Limb (tissue), 2 donors: Measurements from ENCODE around the gene ARHGAP24.
"Not testable (repeated sequence)": the region's sequence is repeated elsewhere in the genome, so short reads cannot be mapped to it uniquely, and the experiment has no call there.

Source experiments
- DNase-seq, 2 donors: peaks; one replicate each; pipeline ENCODE4 v3.0.0-alpha.2; 2016; ENCODE audit errors: extremely low spot score in 2 of 2

Gene ARHGAP24

DNA sequence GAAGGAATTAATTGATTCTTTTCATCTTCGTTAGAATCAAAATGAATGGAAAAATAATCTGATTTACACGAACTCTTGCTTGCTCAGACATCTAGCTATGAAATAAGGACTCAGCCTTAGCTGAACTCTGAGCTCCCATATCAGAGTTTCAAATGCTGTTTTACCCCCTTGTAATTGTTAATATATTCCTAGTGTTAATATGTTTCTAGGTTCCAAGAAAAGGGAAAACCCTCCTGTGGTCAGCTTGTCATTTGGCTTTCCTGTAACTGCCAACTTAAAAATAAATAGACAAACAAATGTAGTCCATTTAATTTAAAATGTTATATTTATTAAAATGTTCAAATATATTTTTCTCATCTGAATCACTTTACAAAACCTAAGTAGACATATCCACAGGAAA lies 432.1 kb downstream of the ARHGAP24 start:
- DNase-seq, result no peak

DNA sequence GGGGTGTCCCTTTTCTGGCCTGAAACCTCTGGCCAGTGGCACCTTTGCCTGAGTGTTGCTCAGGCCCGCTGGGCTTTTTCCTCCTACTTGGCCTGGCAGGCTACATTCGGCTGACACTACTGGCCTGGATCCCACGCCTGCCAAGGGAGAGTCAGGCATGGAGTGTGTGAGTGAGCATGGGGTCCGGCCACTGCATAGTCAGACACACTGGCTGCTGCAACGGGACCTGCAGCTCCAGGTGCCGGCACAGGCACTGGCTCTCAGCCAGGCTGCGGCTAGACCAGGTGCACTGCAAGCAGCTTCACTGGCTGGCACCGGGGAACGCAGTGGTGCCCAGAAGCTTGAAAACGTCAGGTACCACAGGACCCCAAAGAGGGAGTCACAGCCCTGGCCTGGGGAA lies 434.9 kb downstream of the ARHGAP24 start:
- DNase-seq, result no peak

DNA sequence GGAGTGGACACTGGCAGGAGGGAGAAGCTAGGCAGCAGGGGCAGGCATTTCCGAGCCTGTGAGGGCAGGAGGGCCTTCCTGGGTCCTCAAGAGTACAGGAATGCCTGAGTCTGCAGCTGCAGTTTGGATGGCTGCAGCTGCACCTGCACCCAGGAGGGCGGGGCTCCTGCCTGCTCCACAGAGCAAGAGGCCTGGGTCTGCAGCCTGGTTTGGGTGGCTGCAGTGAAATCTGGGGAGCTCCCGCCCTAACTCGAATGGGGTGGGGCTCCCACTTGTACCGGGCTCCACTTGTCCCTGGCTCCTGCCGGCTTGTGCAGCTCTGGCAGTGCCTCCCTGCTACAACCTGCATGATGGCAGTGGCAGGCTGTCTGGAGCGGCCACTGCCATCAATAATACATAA lies 436.0 kb downstream of the ARHGAP24 start:
- no peak for DNase-seq

DNA sequence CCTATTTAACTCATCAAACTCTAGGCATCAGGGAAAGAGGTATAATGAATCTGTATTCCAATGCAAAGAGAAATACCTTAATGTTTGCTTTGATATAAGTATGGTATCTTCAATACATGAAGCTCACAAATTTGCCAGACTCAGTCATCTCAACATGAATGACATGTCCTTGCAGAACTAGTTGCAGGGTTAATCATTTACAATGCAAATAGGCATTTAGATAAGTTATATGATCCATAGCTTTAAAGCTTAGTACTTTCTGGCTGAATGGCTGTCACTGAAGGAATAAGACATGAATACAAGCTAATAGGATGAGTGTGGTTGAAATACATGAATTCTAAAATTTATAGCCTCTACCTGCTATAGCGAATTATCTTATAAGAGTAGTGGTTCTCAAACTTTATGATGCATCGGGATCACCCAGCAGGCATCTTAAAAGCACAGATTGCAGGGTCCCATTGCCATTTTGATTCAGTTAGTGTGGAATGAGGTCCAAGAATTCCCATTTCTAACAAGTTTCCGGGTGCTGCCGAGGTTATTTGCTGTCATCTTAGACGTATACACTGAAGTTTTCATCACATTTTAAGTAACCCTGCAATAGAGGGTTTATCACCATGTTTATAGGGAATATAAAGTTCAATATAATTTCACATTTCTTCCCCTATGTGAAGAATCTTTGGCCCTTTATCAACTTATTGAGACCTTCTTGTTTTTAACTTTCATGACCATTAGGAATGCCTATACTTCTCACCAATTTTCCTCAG lies 439.2 kb downstream of the ARHGAP24 start:
- DNase-seq, result no peak

DNA sequence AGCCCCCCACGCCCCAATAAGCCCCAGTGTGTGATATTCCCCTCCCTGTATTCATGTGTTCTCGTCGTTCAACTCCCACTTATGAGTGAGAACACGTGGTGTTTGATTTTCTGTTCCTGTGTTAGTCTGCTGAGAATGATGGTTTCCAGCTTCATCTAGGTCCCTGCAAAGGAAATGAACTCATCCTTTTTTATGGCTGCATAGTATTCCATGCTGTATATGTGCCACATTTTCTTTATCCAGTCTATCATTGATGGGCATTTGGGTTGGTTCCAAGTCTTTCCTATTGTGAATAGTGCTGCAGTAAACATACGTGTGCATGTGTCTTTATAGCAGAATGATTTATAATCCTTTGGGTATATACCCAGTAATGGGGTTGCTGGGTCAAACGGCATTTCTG lies 440.6 kb downstream of the ARHGAP24 start:
- DNase-seq, result not testable (repeated sequence)

DNA sequence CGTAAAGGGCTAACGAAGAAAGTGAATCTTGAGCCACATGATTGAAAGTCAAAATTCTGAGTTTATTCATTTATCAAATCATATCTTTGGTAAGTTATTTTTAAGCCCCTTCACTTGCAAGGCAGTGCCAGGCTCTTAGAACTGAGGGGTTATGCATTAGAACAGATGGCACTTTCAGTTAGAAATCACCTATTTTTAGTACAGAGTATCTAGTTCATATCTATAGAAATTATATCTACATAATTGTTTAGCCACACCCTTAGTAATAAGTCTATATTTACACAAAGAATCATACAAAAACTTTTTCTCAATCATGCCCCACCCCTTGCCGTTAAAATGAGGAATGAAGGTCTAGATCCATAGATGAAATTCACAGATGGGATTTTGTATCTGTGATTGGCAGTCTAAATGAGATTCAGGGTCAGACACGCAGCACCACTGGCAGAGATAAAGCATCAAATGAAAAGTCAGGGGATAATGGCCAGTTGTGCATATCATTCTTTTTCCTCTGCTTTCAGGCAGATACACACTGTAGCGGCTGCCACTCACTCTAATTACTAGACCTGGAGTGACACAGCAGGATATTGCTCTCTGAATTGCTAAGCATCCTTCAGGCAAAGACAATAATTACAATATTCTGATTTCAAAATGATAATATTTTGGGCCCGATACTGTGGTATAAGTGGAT lies 444.4 kb downstream of the ARHGAP24 start:
- DNase-seq, result no peak

DNA sequence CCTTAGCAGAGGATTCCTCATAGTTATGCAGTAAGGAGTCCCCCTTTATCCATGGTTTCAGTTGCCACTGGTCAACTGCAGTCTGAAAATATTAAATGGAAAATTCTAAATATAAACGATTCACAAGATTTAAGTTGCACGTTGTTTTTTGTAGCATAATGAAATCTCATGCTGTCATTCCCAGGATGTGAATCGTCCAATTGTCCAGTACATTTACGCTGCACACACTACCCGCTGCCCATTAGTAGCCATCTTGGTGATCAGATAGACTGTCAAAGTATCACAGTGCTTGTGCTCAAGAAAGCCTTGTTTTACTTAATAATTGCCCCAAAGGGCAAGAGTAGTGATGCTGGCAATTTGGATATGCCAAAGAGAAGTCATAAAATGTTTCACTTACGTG lies 450.1 kb downstream of the ARHGAP24 start:
- DNase-seq, result no peak

DNA sequence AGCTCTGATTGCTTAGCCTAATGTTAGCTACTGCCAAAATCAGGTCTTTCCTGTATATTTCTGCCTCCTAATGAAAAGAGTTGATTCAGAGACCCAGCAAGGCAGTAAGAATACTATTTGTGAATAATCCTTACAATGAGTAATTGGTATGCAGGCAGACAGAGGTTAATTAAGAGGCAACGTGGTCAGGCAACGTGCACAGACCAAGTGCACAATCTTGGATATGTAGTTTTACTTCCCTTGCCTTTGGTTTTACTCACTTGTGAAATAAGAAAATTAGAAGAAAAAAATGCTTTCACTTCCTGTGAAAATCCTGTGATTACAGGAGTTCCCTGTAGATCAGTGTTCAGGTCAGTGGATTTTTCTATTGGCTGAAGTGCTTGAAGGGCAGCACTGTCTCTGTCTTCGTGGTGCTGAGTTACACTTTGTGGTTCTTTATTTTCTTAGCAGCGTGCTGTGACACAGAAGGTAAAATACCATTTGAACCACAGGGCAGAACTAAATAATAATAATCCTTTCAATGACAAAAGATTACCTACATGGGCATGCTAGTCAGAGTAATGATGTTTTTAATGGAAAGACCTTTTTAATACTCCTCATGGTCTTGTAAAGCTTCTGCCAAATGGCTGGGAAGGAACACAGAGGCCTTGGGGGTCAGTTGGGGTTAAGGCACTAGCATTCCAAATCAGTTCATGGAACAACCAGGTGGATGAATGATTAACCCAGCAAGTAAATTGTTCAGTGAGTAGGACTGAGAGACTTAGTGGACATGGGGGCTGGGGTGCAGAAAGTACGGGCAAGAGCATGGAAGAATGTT lies 454.0 kb downstream of the ARHGAP24 start:
- no peak for DNase-seq

DNA sequence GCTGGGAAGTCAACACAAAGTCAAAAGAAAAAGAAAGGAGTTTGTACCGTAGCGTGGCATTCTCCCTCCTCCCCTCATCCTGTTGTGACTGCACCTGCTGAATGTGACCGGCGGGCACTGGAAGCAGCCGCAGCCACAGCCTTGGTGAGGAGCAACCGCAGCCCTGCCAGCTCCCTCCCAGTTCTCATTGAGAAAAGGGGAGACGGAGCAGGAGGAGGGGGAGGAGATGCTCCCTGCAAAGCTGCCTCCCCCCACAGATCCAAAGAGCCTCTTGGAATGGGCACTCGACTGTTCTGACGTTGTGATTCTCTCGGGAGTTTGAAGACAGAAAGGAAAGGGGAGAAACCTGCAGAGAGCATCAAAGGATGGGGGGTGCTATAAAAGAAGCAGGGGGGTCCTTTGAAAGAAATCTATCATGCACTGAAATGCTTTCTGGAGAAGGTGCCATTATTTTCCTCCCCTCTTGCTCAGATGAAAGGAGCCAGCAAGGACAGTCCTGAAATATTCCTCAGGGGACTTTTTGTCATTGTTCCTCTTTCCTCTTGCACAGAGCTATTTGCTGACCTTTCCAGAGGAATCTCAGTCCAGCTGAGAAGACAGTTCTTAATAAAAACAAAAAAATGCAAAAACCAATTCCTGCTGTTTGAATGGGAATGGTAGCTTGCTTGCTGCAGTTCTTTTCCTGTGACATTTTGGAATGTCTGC lies 455.2 kb downstream of the ARHGAP24 start:
- DNase-seq, result no peak

DNA sequence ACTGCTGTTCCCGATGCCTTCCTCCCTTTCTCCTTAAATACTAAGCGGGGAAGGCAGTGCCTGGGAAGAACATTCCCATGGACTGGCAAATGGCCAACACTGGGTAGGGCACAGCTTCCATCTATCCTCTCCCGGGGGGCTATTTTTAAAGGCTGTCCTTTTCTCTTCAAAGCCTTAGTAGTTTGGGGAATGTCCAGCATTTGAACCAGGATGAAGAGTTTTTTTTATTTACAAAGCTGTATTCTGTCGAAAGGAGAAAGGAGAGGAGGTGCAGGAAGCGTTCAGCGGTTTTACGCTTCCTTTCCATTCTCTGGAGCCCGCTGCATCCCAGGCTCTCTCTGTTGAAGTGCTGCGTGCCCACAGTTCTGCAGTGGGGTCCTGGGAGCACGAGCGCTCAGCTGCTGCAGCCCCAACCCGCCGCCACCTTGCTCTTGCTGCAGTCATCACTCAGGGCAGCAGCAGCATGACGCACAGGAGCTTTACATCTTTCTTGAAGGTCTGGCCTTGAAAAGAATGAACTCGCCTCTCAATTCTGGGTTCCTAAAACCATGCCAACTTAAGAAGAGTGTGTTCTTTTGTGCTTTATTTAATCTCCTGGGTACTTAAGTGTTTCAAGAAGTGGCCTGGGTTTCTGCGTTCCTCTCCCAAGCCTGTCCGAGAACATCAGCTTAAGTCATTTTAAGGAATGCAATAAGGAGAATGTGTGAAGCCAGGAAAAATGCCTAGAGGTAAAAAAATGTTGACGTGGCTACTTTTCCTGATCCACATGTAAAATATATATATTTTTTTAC lies 457.7 kb downstream of the ARHGAP24 start:
- peak; percentile 45 to 51 for DNase-seq

DNA sequence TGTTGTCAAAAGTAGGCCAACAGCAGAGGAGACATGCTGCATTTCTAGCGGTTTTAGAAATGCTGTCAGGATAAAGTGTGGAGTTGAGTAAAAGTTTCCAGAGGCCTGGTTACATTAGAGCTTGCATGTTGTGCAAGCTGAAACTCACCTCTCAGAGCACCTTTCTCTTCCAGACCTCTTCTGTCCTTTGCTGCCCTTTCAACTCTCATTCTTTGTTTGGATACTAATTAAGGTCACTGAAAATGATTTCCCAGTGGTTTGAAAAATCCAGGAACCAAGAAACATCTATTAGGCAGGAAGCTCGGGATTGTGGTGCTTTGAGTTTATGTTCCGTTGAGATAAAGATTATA lies 458.3 kb downstream of the ARHGAP24 start:
- DNase-seq, result no peak

DNA sequence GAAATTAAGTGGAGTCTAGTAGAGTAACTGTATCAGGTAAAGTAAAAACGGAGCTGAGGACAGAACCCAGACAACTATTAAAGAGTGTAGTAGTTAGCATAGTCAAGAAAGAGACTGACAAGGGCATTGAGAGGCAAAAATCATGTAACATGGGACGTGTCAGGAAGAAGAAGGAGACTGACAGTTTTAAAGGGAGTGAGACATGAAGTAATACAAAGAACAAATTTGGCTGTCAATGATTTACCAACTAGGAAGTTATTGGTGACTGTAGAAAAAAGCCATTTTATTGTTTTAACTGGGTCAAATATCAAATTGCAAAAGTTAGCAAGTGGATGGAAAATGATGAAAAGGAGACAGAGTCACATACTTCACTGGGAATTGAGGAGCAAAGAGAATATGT lies 462.6 kb downstream of the ARHGAP24 start:
- no peak for DNase-seq

DNA sequence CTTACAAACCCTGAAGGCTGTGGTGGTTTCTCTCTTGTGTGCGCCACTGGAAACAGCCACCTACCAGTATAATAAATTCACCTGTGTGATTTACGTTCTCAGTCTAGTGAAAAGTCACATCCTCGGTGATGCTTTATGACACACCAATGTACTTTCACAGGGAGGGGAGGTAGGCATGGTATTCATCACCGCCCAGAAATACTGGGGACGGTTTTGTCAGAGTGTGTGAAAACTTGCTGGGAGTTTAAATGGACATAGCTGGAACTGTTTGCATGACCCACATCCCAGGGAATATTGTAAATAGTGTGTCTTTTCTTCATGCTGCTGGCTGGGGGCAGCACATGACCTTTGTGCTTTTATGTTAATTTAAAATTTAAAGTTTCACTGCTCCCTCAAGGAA lies 463.1 kb downstream of the ARHGAP24 start:
- DNase-seq, result no peak

DNA sequence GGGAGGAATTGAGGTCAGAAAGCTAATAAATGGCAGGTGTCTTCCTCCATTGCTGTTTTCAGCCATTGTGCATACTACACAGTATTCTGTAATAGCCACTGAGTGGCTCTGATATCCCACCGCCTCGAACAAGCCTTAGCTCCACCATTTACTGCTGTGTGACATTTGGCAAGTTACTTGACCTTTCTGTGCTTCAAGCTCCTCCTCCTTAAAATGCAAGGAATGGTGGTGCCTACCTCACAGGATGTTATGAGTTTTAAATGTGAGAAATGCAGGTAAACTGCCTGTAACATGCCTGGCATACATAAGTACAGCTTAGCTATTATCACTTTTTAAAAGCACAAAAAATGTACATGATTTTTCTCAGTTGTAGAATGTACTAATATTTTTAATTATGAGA lies 464.0 kb downstream of the ARHGAP24 start:
- DNase-seq, result no peak

DNA sequence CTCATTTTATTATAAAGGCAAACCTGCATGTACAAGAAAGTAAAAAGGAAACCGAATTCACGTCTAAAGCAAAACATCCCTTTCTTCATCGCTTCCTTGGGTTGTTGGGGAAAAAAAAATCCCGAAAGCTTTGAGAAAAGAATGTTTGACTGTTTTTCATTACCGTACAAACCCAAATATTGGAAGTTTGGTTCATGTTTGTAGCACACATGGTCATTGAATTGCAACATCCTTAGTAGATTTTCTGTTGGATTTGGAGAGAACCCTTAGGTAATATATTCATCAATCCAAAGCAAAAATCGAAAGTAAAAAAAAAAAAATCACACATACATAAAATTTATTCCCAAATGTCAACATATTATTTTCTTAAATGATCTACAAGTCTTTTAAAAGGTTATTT lies 464.6 kb downstream of the ARHGAP24 start:
- no peak for DNase-seq

DNA sequence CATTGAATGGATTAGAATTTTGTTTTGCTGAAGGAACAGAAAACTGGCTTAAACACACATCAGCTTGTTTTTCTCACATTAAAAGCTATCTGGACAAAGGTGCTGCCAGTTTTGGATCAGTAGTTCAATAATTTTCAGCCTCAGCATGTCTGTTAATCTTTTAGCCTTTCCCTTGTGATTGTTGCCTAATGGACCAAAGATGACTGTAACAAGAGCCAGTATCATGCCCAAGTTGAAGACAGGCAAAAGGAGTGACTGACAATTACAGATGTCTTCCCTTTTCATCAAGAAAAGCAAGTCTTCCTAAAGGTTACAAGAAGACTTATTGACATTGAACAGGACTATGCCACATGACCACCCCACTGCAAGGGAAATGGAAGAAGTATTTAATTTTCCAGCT lies 465.2 kb downstream of the ARHGAP24 start:
- DNase-seq, result no peak

DNA sequence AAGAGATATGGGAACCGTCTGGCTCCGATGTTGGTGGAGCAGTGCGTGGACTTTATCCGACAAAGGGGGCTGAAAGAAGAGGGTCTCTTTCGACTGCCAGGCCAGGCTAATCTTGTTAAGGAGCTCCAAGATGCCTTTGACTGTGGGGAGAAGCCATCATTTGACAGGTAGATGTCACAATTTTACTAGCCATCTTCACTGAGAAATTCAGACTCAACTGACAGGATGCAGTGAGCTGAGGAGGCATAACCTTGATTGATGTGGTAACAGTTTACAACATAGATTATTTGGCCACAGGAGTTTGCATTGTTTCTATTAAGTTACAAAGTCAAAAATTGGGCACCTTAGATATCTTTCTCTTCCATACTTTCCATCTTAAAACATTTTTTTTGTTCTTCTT lies 467.2 kb downstream of the ARHGAP24 start:
- no peak for DNase-seq

DNA sequence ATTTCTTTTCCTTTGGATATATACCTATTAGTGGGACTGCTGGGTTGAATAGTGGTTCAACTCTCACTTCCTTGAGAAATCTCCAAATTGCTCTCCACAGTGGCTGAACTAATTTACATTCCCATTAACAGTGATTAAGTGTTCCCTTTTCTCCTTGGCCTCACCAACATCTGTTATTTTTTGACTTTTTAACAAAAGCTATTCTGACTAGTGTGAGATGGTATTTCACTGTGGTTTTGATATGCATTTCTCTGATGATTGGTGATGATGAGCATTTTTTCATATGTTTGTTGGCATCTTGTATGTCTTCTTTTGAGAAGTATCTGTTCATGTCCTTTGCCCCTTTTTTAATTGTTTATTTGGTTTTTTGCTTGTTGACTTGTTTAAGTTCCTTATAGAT lies 471.9 kb downstream of the ARHGAP24 start:
- DNase-seq, result no peak

DNA sequence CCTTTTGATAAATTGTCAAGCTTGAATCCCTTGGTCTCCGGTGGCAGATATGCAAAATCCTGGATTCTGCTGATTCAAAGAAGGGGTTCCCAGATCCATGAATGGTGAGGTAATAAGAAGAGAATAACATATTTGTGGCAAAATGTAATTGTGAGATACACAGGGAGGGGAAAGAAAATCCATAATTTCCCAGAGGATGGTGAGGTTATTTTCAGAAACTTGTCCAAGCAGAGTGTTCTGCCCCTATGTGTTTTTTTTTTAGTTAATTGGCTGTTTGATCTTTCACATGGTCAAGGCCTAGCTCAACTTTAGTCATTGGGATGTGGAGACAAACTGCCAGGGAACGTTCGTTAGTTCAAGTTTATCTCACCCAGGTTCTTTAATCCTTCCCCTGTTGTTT lies 476.1 kb downstream of the ARHGAP24 start:
- DNase-seq, result no peak

DNA sequence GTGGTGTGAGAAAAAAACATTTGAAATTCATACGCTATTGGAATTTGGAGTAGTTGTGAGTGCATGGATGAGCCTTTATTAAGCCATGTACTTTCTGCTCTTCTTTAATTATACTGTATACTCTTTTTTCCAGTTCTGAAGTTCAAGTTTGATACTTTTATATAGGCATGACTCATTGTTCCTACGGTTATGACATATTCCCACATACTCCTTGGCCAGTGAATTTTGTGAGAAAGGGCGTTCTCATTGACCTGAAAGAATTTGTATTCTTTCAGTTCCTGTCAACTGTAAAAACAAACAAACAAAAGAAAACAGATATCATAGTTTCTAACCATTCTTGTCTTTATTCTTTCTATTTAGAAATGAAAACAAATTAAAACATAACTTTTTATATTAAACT lies 477.6 kb downstream of the ARHGAP24 start:
- DNase-seq, result no peak
